ENCODE measurements around the gene MARCOL.

The MARCOL gene

GRCh38 chr5:148268566-148268965, 30.2 kb downstream of the MARCOL start, which contains the start of gene SPINK13:
SPINK13 (plus strand) TSS chr5:148268794; CDS start chr5:148270073, 1,279 bp downstream.
- no peak for TF ChIP-seq CTCF (IDR thresholded peaks at IDR 0.05)

- peak; percentile 65 for TF ChIP-seq CTCF (IDR thresholded peaks at IDR 0.05)
Measured at GRCh38 chr5:148290271-148291195, 52.2 kb downstream of the MARCOL start.

All from LNCAP (cell line).